ENCODE data around the gene A2M.

The A2M gene

DNA sequence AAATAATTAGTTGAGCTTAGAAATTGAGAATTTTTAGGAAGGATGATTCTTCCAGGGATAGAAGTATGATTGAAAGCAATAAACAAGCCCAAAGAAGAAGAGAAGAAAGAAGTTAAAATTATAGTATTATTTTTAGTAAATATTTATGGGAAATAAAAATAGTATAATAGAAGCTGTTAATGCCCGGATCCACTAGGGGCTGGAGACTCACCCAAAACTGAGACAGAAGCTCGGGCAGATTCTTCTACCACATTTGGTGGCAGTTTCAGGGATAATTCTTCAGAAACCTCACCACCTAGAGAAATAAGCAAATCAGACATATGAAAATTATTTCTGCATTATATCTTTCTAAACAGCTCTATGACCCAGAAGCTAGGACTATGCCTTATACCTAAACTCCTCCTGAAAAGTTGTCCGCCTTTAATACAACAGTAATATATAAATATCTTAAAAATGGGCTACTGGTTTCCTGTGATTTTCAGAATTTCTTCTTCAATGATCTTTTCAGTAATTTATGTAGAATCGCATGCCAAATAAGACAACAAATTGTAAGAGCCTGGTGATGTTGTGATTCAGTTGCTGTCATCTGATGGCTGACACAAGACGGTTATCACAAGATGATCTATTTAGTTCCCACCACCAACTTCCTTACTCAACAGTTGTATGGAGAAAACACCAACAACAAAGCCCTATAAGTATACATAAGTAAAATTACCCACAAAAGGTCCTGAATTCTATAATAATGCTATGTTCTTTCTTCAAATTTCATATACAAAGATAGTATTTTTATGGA is 35.6 kb downstream of the A2M start:
- CTCF ChIA-PET, result interaction anchor here (0.6 to 2.2 kb wide), 4 partner anchors 10 to 292 kb away, joined by 3 to 6 read pairs (median 4); no protein-coding TSS in a partner anchor
- POLR2A ChIA-PET, result no interaction called here
- TF ChIP-seq BCL11A (tag by site-specific recombination; IDR thresholded peaks at IDR 0.05; ENCODE audit: low read depth) (no peak), ZNF610 (tag by site-specific recombination; IDR thresholded peaks at IDR 0.05; ENCODE audit: borderline replicate concordance) (no peak), ZSCAN5A (tag by site-specific recombination; IDR thresholded peaks at IDR 0.05) (no peak), BCL11B (tag by site-specific recombination; IDR thresholded peaks at IDR 0.05; ENCODE audit: low read depth) (no peak), ZNF704 (tag by site-specific recombination; IDR thresholded peaks at IDR 0.05) (no peak), ZNF658 (tag by site-specific recombination; IDR thresholded peaks at IDR 0.05) (no peak), ZNF324 (tag by site-specific recombination; IDR thresholded peaks at IDR 0.05) (no peak)
- TF ChIP-seq, protein P1, sequence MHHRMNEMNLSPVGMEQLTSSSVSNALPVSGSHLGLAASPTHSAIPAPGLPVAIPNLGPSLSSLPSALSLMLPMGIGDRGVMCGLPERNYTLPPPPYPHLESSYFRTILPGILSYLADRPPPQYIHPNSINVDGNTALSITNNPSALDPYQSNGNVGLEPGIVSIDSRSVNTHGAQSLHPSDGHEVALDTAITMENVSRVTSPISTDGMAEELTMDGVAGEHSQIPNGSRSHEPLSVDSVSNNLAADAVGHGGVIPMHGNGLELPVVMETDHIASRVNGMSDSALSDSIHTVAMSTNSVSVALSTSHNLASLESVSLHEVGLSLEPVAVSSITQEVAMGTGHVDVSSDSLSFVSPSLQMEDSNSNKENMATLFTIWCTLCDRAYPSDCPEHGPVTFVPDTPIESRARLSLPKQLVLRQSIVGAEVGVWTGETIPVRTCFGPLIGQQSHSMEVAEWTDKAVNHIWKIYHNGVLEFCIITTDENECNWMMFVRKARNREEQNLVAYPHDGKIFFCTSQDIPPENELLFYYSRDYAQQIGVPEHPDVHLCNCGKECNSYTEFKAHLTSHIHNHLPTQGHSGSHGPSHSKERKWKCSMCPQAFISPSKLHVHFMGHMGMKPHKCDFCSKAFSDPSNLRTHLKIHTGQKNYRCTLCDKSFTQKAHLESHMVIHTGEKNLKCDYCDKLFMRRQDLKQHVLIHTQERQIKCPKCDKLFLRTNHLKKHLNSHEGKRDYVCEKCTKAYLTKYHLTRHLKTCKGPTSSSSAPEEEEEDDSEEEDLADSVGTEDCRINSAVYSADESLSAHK (tag by site-specific recombination; IDR thresholded peaks at IDR 0.05), result no peak

GRCh38 chr12:9079082-9079481 is 36.6 kb downstream of the A2M start:
- H3K4me1 ChIP-seq (ENCODE audit: control insufficient read depth, insufficient read depth, low read length), result no peaks in the 10 kb centered on the region
- H3K4me3 ChIP-seq (ENCODE audit: low read depth, low read length), result no peak overlapping the region
- POLR2A ChIA-PET, result no interaction called here
- H3K27ac ChIP-seq (ENCODE audit: extremely low read depth, low read depth, low read length), result no peak overlapping the region
- CTCF ChIA-PET, result interaction anchor here (0.7 to 2.2 kb wide), 3 partner anchors 15 to 862 kb away, joined by 3 to 6 read pairs (median 3); no protein-coding TSS in a partner anchor
- no peaks in the 10 kb centered on the region for H3K9me3 ChIP-seq (ENCODE audit: control insufficient read depth, insufficient read depth, low read depth, low read length)
- H3K36me3 ChIP-seq (ENCODE audit: control insufficient read depth in 2 of 2, insufficient read depth in 1 of 2, low read length in 2 of 2), result no peaks in the 10 kb centered on the region
- TF ChIP-seq, protein P2, sequence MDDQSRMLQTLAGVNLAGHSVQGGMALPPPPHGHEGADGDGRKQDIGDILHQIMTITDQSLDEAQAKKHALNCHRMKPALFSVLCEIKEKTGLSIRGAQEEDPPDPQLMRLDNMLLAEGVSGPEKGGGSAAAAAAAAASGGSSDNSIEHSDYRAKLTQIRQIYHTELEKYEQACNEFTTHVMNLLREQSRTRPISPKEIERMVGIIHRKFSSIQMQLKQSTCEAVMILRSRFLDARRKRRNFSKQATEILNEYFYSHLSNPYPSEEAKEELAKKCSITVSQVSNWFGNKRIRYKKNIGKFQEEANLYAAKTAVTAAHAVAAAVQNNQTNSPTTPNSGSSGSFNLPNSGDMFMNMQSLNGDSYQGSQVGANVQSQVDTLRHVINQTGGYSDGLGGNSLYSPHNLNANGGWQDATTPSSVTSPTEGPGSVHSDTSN (CRISPR knock-in tag; IDR thresholded peaks at IDR 0.05), result no peak
- TF ChIP-seq ZNF549 (tag by site-specific recombination; IDR thresholded peaks at IDR 0.05) (no peak), ZNF239 (tag by site-specific recombination; IDR thresholded peaks at IDR 0.05) (no peak), ZFP37 (tag by site-specific recombination; IDR thresholded peaks at IDR 0.05) (no peak)

More for the DNA sequence above, 35.6 kb downstream of the A2M start:
- no peak overlapping the region for H3K27ac ChIP-seq (ENCODE audit: extremely low read depth, low read depth, low read length)
- no peaks in the 10 kb centered on the region for H3K36me3 ChIP-seq (ENCODE audit: control insufficient read depth in 2 of 2, insufficient read depth in 1 of 2, low read length in 2 of 2)
- no peak overlapping the region for H3K4me3 ChIP-seq (ENCODE audit: low read depth, low read length)
- no peaks in the 10 kb centered on the region for H3K4me1 ChIP-seq (ENCODE audit: control insufficient read depth, insufficient read depth, low read length)
- no peaks in the 10 kb centered on the region for H3K9me3 ChIP-seq (ENCODE audit: control insufficient read depth, insufficient read depth, low read depth, low read length)

DNA sequence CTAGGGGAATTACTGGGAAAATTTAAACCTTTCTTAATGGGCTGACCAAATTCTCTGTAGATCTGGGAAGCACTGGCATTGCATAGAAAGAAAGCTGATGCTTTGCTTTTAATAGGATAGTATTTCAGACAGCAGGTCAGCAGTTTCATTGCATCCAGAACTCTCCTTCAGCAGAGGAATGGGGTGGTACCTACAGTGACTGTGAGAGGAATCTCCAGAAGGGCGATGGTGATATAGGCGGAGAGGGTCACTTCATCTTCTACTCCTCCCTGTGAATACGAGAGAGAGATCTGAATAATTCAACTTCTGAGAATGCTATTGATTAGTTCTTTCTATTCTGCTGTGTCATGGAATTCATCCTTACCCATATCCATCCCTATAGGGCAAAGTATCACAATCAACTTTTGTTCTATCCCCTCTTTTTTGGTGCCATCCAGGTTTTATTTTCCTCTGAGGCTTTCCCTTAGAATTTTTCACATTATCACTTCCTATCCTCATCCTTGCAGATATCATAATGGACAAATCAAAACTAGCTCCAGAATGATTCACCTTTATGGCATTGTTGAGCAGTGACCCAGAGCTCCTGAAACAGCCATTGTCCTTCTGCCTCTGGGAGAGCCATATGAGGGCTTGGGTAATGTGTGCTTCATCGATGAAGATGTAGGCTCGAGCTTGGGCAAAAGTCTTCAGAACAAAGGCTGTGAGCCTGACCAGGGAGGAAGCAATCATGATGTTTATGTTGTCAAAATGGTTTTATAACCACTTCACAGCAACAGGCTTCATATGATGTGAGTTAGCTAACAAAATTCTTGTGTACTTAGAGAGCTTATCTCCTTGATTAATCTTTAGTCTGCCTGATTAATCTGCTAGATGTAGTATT is 38.3 kb downstream of the A2M start:
- no peak for TF ChIP-seq ZNF10 (tag by site-specific recombination; IDR thresholded peaks at IDR 0.05)
- no peak for TF ChIP-seq ZNF837 (tag by site-specific recombination; IDR thresholded peaks at IDR 0.05)
- no peak for TF ChIP-seq ZNF133 (tag by site-specific recombination; IDR thresholded peaks at IDR 0.05)
- TF ChIP-seq HOXC10 (CRISPR knock-in tag; IDR thresholded peaks at IDR 0.05), result no peak
- TF ChIP-seq MYNN (tag by site-specific recombination; IDR thresholded peaks at IDR 0.05; ENCODE audit: borderline replicate concordance), result no peak
- no peak for TF ChIP-seq ZNF266 (tag by site-specific recombination; IDR thresholded peaks at IDR 0.05; ENCODE audit: low read depth)
- no peak for TF ChIP-seq ZNF426 (tag by site-specific recombination; IDR thresholded peaks at IDR 0.05)
- TF ChIP-seq ZNF302 (tag by site-specific recombination; IDR thresholded peaks at IDR 0.05; ENCODE audit: low read depth), result no peak
- Histone ChIP-seq H3K27ac (ENCODE audit: extremely low read depth, low read depth, low read length) (no peak overlapping the region), H3K36me3 (ENCODE audit: control insufficient read depth in 2 of 2, insufficient read depth in 1 of 2, low read length in 2 of 2) (no peaks in the 10 kb centered on the region), H3K4me3 (ENCODE audit: low read depth, low read length) (no peak overlapping the region), H3K9me3 (ENCODE audit: control insufficient read depth, insufficient read depth, low read depth, low read length) (no peaks in the 10 kb centered on the region), H3K4me1 (ENCODE audit: control insufficient read depth, insufficient read depth, low read length) (no peaks in the 10 kb centered on the region)
- POLR2A ChIA-PET, result no interaction called here
- CTCF ChIA-PET, result no interaction called here

All from HEK293 (cell line).